ENCODE measurements around the gene CACNA2D4.

Gene CACNA2D4

DNA sequence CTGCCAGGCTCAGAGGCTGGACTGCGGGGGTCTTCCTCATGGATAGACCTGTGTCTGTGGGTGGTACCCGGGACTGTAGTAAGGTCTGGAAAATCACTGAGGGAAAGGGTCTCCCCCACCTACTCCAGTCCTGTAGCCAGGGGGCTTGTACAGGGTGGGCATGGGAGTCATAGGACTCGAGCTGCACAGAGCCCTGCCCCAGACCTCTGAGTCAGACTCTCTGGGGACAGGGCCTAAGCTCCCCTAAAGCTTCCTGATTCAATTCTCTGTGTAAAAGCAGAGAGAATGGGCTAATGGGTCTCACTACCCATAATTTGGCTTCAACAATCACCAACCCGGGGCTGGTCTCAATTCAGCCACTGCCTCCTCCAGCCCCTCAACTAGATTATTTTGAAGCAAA lies 71.0 kb downstream of the CACNA2D4 start:
- DNase-seq (ENCODE audit: extremely low read depth in 1 of 2, low read depth in 1 of 2) = no peak

DNA sequence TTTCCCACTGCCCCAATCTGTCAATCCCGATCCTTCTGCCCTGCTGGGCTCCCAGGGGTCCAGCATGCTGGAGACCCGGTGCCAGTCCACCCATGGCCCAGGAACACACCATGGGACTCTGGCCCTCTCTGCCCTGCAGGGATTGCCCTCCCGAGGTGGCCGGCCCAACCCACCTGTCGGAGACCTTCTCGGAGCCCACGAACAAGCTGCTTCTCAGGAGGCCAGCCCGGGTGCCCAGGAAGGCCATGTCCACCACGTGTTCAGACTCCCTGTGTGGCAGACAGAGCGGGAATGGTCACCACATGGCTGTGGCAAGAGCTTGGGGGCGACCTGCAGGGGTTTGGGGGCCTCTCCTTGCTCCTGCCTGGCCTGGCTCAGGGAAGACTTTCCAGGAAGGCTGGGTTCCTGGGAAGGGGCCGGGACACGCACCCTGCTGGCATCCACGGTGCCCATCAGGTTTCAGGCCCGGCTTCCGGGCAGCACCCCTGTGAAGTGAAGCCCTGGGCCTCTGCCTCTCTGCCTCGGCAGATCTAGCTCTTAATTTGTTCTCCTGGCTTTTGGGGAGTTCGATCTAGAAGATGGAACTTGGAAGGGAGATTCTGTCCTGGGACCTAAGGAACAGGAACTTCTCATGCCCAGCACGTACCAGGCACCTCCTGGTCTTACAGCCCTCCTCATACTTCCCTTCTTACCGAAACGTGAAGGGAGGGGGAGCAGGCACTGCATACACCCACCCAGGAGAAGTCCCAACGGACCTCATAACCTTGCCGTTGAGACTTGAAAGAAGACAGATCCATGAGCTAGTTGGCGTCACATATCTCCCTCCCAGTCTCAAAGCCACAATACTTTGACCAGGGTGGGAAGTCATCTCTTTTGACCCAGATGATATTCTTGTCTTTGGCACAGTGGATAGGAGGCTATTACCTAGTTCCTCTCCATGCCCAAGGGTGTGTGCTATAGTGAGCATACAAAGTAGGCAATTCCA lies 71.7 kb downstream of the CACNA2D4 start:
- no peak for DNase-seq (ENCODE audit: extremely low read depth in 1 of 2, low read depth in 1 of 2)

DNA sequence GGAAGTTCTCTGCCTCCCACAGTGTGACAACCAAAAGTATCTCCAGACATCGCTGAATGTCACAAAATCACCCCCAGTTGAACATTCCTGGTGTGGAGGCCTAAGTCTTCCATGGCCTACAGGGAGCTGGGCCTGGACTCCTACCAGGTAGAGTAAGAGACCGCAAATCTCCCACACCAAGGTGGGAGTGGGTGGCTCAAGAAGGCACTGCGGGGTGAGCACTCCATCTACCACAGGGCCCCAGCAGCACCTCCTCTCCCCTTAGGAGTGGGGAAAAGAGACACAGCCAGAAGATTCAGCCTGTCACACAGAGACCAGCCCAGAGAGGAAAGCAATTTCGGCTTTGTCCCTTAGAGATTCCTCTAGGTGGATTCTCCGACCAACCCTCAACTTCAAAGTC lies 72.6 kb downstream of the CACNA2D4 start:
- no peak for DNase-seq (ENCODE audit: extremely low read depth in 1 of 2, low read depth in 1 of 2)

DNA sequence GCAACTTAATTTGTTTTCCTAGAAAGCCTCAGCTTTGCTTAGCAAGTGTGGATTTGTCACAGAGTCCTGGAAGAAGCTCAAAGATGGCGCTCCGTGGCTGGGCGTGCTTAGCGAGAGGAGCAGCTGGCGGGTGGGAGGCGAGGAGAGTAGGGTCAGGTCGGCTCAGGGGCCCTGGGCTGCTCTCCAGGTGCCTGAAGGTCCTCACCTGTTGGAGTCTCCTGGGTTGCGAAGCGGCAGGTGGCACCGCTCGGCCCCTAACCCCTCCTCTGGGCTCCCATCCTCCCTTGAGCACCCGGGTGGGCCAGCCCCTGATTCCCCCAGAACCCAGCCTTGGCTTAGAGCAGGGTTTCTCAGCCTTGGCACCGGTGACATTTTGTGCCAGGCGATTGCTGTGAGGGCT lies 73.0 kb downstream of the CACNA2D4 start:
- DNase-seq (ENCODE audit: extremely low read depth in 1 of 2, low read depth in 1 of 2) = no peak

GRCh38 chr12:1844661-1845409 lies 73.6 kb downstream of the CACNA2D4 start:
- no peak for DNase-seq (ENCODE audit: extremely low read depth in 1 of 2, low read depth in 1 of 2)

- no peak for DNase-seq (ENCODE audit: extremely low read depth in 1 of 2, low read depth in 1 of 2)
Measured at GRCh38 chr12:1844223-1844622, 74.2 kb downstream of the CACNA2D4 start.

- DNase-seq (ENCODE audit: extremely low read depth in 1 of 2, low read depth in 1 of 2) = no peak
Measured at GRCh38 chr12:1843641-1844005, 74.8 kb downstream of the CACNA2D4 start.

DNA sequence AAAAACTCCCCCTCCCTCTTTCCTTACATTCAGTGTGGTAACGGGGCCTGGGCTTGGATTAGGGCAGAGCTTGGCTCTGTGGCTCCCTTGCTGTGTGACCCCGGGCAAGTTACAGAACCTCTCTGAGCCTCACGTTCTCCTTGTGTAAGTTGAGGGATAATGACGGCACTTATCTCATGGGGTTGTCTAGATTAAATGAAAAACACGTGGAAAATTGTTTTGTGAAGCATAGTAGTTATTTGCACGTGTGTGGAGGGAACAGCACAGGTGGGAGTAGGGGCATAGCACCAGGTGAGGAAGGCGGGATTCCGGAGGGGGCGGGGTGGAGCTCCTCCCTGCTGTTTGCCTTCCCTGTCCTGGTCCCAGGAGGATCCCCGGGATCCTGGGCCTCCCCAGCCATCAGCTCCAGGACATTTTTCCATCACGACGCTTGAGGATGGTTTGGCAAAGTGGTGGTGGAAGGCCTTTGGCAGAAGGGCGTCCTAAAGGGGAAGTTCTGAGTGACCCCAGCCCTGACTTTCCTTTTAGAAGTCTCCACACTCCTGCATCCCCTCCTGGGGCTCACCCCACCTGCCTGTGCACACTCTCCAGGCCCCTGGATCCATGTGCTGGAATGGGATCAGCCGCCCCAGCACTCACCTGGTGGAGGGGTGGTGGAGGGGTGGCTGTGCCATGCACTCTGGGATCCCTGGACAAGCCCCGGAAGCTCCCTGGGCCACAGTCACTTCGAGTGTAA lies 75.4 kb downstream of the CACNA2D4 start:
- no peak for DNase-seq (ENCODE audit: extremely low read depth in 1 of 2, low read depth in 1 of 2)

GRCh38 chr12:1842183-1842904 lies 76.1 kb downstream of the CACNA2D4 start:
- no peak for DNase-seq (ENCODE audit: extremely low read depth in 1 of 2, low read depth in 1 of 2)

DNA sequence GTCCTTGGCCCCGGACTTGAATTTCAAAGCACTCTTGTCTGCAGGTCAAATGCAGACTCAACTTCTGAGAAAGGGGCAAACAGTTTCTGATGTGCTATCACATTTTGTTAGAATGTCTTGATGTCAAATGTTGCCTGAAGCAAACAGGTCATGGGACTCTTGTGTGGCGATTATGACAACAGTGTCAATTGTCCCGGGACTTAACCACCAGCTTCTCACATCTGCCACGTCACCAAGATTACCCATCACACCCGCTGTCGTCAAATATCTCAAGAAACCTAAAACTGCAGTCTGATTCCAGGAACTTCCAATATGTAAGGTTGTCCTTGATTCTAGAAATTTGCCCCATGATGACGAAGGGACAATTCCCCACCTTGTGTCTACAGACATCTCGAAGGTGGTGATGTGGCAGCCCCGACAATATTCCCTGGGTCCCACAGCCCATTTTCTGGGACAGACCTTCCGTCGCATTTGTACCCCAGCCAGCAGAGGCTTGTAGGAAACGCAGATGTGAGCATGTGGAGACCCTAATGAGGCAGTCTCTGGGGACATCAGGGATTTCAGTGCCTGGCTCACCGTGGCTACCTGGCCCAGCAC lies 76.8 kb downstream of the CACNA2D4 start:
- no peak for DNase-seq (ENCODE audit: extremely low read depth in 1 of 2, low read depth in 1 of 2)

DNA sequence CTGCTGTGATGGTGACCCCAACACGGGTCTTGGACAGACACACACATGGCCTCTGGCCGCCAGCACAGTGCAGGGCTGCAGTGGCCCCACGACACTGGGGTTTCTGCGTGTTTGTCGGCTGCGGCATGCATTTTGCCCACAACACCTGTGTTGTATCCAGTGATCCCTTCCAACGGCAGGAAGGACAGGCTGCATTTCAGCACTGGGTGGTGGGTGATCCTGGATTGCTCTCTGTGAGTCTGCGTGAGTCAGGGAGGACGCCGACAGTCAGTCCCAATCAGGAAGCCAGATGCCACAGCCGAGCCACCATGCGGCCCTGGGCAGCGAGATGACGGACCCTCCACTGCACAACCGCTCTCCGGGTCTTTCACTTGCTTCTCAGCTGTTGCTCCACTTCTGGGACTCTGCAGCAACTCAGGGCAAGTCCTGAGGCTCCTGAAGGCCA lies 77.4 kb downstream of the CACNA2D4 start:
- no peak for DNase-seq (ENCODE audit: extremely low read depth in 1 of 2, low read depth in 1 of 2)

- DNase-seq (ENCODE audit: extremely low read depth in 1 of 2, low read depth in 1 of 2) = no peak
Measured at GRCh38 chr12:1839956-1840951, 78.2 kb downstream of the CACNA2D4 start.

DNA sequence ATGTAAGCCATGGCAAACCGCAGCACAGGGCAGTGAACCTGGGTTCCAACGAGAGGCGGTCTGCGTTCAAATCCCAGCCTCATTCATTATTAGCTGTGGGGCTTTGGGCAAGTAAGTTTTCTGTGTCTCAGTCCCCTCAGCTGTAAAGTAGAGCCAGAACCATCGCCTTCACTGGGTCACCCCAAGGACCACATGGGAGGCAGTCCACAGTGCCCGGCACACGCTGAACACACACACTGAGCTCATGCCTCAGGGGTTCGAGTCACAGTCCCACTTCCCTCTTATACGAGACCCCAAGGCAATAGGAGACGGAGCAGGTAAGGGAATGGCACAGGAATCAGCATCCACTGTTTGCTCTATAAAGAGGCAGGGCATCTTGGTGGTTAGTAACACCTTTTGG lies 79.0 kb downstream of the CACNA2D4 start:
- no peak for DNase-seq (ENCODE audit: extremely low read depth in 1 of 2, low read depth in 1 of 2)

DNA sequence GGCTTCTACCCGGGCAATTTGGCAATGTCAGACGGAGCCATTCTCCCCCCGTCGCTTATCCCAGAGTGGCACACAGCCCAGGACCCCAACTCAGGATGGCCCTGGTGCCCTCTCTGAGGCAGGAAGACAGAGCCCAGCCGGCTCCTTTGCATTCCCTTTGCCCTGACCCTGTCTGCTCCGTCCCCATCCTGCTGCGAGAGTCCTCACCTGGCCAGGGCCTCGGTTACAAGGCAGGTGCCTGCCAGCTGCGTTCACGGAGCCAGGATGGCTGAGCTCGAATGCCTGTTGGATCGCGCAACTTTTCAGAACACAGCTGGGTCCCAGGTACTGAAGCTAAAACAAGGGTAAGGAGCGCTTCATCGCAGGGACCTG lies 79.5 kb downstream of the CACNA2D4 start:
- DNase-seq (ENCODE audit: extremely low read depth in 1 of 2, low read depth in 1 of 2) = no peak

DNA sequence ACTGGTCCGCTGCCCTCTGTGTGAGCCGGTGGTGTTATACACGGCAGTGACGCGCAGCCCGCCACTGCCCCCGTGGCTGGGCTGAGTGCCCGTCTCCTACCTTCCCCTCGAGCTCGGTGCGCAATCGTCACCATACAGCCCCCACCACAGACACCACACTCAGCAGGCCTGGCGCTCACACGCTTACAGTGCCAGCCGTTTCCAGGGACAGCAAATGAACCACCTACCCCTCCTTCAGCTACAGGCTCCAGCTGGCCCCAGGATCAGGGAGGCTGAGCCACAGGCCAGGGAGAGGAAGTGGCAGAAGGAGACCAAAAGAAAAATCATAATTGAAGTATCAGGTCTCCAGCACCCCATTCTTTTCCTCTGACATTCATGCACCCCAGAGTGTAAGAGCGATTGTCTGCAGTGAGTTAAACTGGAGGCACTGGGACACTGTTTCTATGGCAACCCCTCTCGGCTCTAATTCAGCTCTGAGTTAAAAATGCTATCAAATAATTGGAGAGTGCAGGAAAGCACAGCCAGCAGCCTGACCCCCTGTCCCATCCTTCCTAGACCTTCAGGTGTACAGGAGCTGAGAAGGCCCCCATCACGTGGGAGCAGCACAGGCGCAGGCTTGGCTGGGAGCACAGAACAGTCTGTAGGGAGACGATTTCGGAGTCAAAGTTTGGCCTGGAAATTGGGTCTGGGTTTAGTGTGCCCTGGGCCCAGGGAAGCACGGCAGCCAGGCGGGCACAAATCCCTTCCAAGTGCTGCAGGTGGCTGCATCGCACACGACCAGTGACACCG lies 80.1 kb downstream of the CACNA2D4 start:
- no peak for DNase-seq (ENCODE audit: extremely low read depth in 1 of 2, low read depth in 1 of 2)

DNA sequence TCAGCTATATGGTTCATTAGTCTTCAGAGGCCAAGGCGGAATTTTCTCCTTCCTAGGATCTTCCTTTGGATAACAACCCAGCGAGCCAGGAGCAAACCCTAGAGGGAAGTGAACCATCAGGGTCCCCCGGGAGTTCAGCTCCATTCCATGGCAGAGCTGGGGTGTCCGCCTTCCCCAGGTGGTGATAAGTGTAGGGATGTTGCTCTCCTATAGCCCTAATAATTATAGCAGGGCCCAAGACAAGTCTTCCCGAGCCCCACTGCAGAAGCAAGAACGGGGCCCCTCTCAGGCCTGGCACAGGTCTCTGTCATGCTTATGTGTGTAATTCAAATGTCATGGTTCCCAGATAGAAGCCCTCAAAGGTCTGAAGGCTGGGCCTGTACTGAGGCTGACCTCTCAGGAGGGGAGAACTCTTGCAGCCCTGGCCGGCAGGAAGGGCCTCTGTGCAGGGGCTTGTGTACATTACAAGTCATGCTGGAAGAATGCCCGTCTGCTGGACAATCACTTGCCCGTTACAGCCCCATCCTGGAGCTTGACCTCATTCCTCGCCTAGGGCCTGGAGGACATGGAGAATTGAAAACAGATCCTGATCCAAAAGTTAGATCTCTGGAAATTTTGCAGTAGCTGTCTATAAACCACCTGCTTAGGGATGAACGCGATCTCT lies 80.8 kb downstream of the CACNA2D4 start:
- DNase-seq (ENCODE audit: extremely low read depth in 1 of 2, low read depth in 1 of 2) = no peak

- no peak for DNase-seq (ENCODE audit: extremely low read depth in 1 of 2, low read depth in 1 of 2)
Measured at GRCh38 chr12:1836854-1837421, 81.5 kb downstream of the CACNA2D4 start.

All from stimulated activated CD8-positive, alpha-beta memory T cell treated with anti-CD3 and anti-CD28 coated beads, Interleukin-7, amount 100 ng/mL, for 48 hours (primary cell).